Central memory CD8-positive, alpha-beta T cell (primary cell): ENCODE measurements around the gene DISP2.

Experiments used
- ATAC-seq: fragments of 150-1000 bp; cut with Tn5 transposase; replicated peaks from 2 replicates; pipeline ENCODE4 v1.10.0; 2022; ENCODE audit warnings: mild to moderate bottlenecking, moderate FRiP score, moderate number of reproducible peaks; ENCODE audit not compliant: poor library complexity, severe bottlenecking; ENCODE audit errors: extremely low read depth
- DNase-seq, 2 donors: peaks; one replicate each; pipeline ENCODE4 v3.0.0; 2021; ENCODE audit warnings: low spot score in 2 of 2
- H3K27ac Mint-ChIP-seq: one replicate; pipeline ENCODE4 v1.8.0; 2022; ENCODE audit warnings: low read depth, mild to moderate bottlenecking, moderate library complexity, mixed read lengths
- H3K27me3 Mint-ChIP-seq: one replicate; pipeline ENCODE4 v1.8.0; 2022; ENCODE audit warnings: mixed read lengths
- H3K36me3 Mint-ChIP-seq: one replicate; pipeline ENCODE4 v1.8.0; 2022; ENCODE audit warnings: mild to moderate bottlenecking, moderate library complexity, mixed read lengths; ENCODE audit not compliant: insufficient read depth
- H3K4me1 Mint-ChIP-seq: one replicate; pipeline ENCODE4 v1.8.0; 2022; ENCODE audit warnings: mixed read lengths
- H3K4me3 Mint-ChIP-seq: one replicate; pipeline ENCODE4 v1.8.0; 2022; ENCODE audit warnings: mild to moderate bottlenecking, moderate library complexity, mixed read lengths
- H3K9me3 Mint-ChIP-seq: one replicate; pipeline ENCODE4 v1.8.0; 2022; ENCODE audit warnings: mixed read lengths

DISP2 gene

GRCh38 chr15:40340740-40341400 lies 17.1 kb upstream of the DISP2 start, which contains the start of gene CCDC9B:
Gene CCDC9B, minus strand, starts transcription at chr15:40340939. Its CDS starts 120 bp downstream, at chr15:40340819.
- DNase-seq, result no peak
- no peak within 1 kb of the TSS for H3K27ac Mint-ChIP-seq
- H3K4me1 Mint-ChIP-seq, result peaks cover 8% of the 10 kb centered on the region
- H3K27me3 Mint-ChIP-seq, result no peaks in the 10 kb centered on the region
- no peaks in the 10 kb centered on the region for H3K9me3 Mint-ChIP-seq
- H3K36me3 Mint-ChIP-seq, result no peaks in the 10 kb centered on the region
- no peak for ATAC-seq
- H3K4me3 Mint-ChIP-seq, result no peak within 1 kb of the TSS

- Mint-ChIP-seq H3K36me3 (no peaks in the 10 kb centered on the region), H3K4me3 (no peak overlapping the region), H3K9me3 (no peaks in the 10 kb centered on the region), H3K27ac (no peak overlapping the region), H3K27me3 (no peaks in the 10 kb centered on the region), H3K4me1 (peaks cover 8% of the 10 kb centered on the region)
- ATAC-seq, result no peak
- no peak for DNase-seq
These were observed 15.4 kb upstream of the DISP2 start for GRCh38 chr15:40342416-40343320.

GRCh38 chr15:40343512-40343911 lies 14.5 kb upstream of the DISP2 start:
- Mint-ChIP-seq H3K27me3 (no peaks in the 10 kb centered on the region), H3K9me3 (no peaks in the 10 kb centered on the region), H3K27ac (no peak overlapping the region), H3K4me1 (peaks cover 3% of the 10 kb centered on the region), H3K4me3 (no peak overlapping the region), H3K36me3 (peaks cover 1% of the 10 kb centered on the region)
- no peak for ATAC-seq
- DNase-seq, result no peak

GRCh38 chr15:40344217-40344616 lies 13.8 kb upstream of the DISP2 start:
- ATAC-seq, result no peak
- H3K9me3 Mint-ChIP-seq, result no peaks in the 10 kb centered on the region

GRCh38 chr15:40344631-40345120 lies 13.3 kb upstream of the DISP2 start:
- ATAC-seq (no peak), DNase-seq (peak; percentile 54 to 58)
- Mint-ChIP-seq H3K27me3 (no peaks in the 10 kb centered on the region), H3K4me3 (no peak overlapping the region), H3K36me3 (peaks cover 2% of the 10 kb centered on the region), H3K4me1 (peaks cover 5% of the 10 kb centered on the region), H3K27ac (no peak overlapping the region), H3K9me3 (no peaks in the 10 kb centered on the region)

More at GRCh38 chr15:40344217-40344616, 13.8 kb upstream of the DISP2 start:
- H3K27me3 Mint-ChIP-seq, result no peaks in the 10 kb centered on the region
- H3K4me3 Mint-ChIP-seq, result no peak overlapping the region
- no peak for DNase-seq
- H3K27ac Mint-ChIP-seq, result no peak overlapping the region
- peaks cover 2% of the 10 kb centered on the region for H3K36me3 Mint-ChIP-seq
- H3K4me1 Mint-ChIP-seq, result peaks cover 5% of the 10 kb centered on the region

GRCh38 chr15:40345225-40345866 lies 12.7 kb upstream of the DISP2 start:
- ATAC-seq (no peak), DNase-seq (no peak)
- no peaks in the 10 kb centered on the region for H3K9me3 Mint-ChIP-seq
- peaks cover 2% of the 10 kb centered on the region for H3K36me3 Mint-ChIP-seq
- peaks cover 5% of the 10 kb centered on the region for H3K4me1 Mint-ChIP-seq
- H3K27ac Mint-ChIP-seq, result no peak overlapping the region
- no peaks in the 10 kb centered on the region for H3K27me3 Mint-ChIP-seq
- H3K4me3 Mint-ChIP-seq, result no peak overlapping the region

GRCh38 chr15:40345867-40346578 lies 12.0 kb upstream of the DISP2 start:
- ATAC-seq (no peak), DNase-seq (no peak)
- Mint-ChIP-seq H3K4me1 (peaks cover 5% of the 10 kb centered on the region), H3K27me3 (no peaks in the 10 kb centered on the region), H3K27ac (no peak overlapping the region), H3K4me3 (no peak overlapping the region), H3K36me3 (peaks cover 2% of the 10 kb centered on the region), H3K9me3 (no peaks in the 10 kb centered on the region)

- DNase-seq (no peak), ATAC-seq (no peak)
- Mint-ChIP-seq H3K27me3 (no peaks in the 10 kb centered on the region), H3K9me3 (no peaks in the 10 kb centered on the region), H3K36me3 (peaks cover 2% of the 10 kb centered on the region), H3K4me1 (peaks cover 5% of the 10 kb centered on the region), H3K4me3 (no peak overlapping the region), H3K27ac (no peak overlapping the region)
These were observed 11.2 kb upstream of the DISP2 start for GRCh38 chr15:40346579-40347558.

GRCh38 chr15:40347559-40348473 lies 10.2 kb upstream of the DISP2 start:
- Mint-ChIP-seq H3K4me1 (peaks cover 5% of the 10 kb centered on the region), H3K9me3 (no peaks in the 10 kb centered on the region), H3K27me3 (no peaks in the 10 kb centered on the region), H3K36me3 (peaks cover 2% of the 10 kb centered on the region), H3K4me3 (no peak overlapping the region), H3K27ac (no peak overlapping the region)
- no peak for DNase-seq
- ATAC-seq, result no peak

- H3K4me1 Mint-ChIP-seq, result peaks cover 5% of the 10 kb centered on the region
- H3K9me3 Mint-ChIP-seq, result no peaks in the 10 kb centered on the region
- DNase-seq, result no peak
- H3K4me3 Mint-ChIP-seq, result no peak overlapping the region
- H3K36me3 Mint-ChIP-seq, result peaks cover 2% of the 10 kb centered on the region
- no peak for ATAC-seq
- H3K27me3 Mint-ChIP-seq, result no peaks in the 10 kb centered on the region
- no peak overlapping the region for H3K27ac Mint-ChIP-seq
These were observed 9.5 kb upstream of the DISP2 start for GRCh38 chr15:40348474-40348870.
